K562 (cell line): Measurements from ENCODE around the gene PRICKLE4. TPM values are rescaled to one million over a fixed set of nuclear protein-coding genes. Genes with fewer than 3 reads are reported as not detected.
A peak's percentile ranks its signal among the peaks of the same experiment; 100 is the strongest.

ENCODE experiments used
- ATAC-seq: fragments of 200-7000 bp; cut with Tn5 transposase; 3 replicates; pipeline ENCODE4 v1.9.1; 2020; ENCODE audit warnings: moderate library complexity
- BruUV-seq: library from RNA; stranded (reverse); fragments of 400-500 nt; replicated peaks from 2 replicates; lab custom pipeline; 2021; lab: Mats Ljungman, UMichigan
- CTCF ChIA-PET: fragments of 300-600 bp; formaldehyde crosslinking; extraction: SDS; loops from one replicate; lab custom pipeline; 2021; ENCODE audit warnings: low intra/inter-chr PET ratio; lab: Yijun Ruan, JAX
- POLR2A ChIA-PET: fragments of 300-600, 350-650 bp; sonication (Branson Sonifier 250); formaldehyde crosslinking; extraction: SDS; loops from one replicate; lab custom pipeline; 2021; ENCODE audit warnings: antibody characterized with exemption, inconsistent platforms; lab: Yijun Ruan, JAX
- DNase-seq, 4 experiments: peaks; one replicate each; pipeline versions ENCODE4 v3.0.0 to v3.0.0-alpha.2; 2011 to 2018; ENCODE audit warnings: low spot score in 3 of 4, mixed read lengths in 3 of 4; ENCODE audit errors: extremely low read depth in 1 of 4
- FAIRE-seq: peaks from 2 replicates; lab custom pipeline; 2011; peaks lifted over from hg19 to GRCh38; lab: Jason Lieb, UNC
- H2AFZ ChIP-seq: 2 replicates; pipeline ENCODE4 v1.6.0; 2011; ENCODE audit warnings: low read depth, low read length, control low read depth, inconsistent platforms
- H3K27ac ChIP-seq: fragments of 200-600 bp; 3 replicates; pipeline ENCODE4 v1.8.0; 2011; ENCODE audit warnings: low read depth, mild to moderate bottlenecking, control low read depth, inconsistent platforms, low read length, moderate library complexity, mixed read lengths; ENCODE audit errors: extremely low read depth
- H3K27me3 ChIP-seq, 2 experiments: fragments of 300-600 bp in 1 of 2; 2 replicates in 1 of 2; 3 replicates in 1 of 2; pipeline versions ENCODE4 v1.6.0 to v1.8.0; 2011; ENCODE audit warnings: inconsistent platforms in 2 of 2, low read length in 2 of 2, mild to moderate bottlenecking in 1 of 2, mixed read lengths in 1 of 2, moderate library complexity in 1 of 2; ENCODE audit not compliant: control insufficient read depth in 2 of 2, insufficient read depth in 2 of 2
- H3K36me3 ChIP-seq: fragments of 300-600 bp; 3 replicates; pipeline ENCODE4 v1.8.0; 2011; ENCODE audit warnings: mild to moderate bottlenecking, low read length, inconsistent platforms; ENCODE audit not compliant: control insufficient read depth, insufficient read depth
- H3K4me1 ChIP-seq, 2 experiments: fragments of 200-600 bp in 1 of 2; replicated peaks in 1 of 2; 2 replicates in 1 of 2; 3 replicates in 1 of 2; pipeline versions ENCODE4 v1.5.1 to v1.8.0; 2011; ENCODE audit warnings: inconsistent platforms in 2 of 2, low read length in 2 of 2, mild to moderate bottlenecking in 1 of 2, mixed read lengths in 1 of 2, moderate library complexity in 1 of 2; ENCODE audit not compliant: control insufficient read depth in 2 of 2, insufficient read depth in 2 of 2
- H3K4me2 ChIP-seq: 2 replicates; pipeline ENCODE4 v1.6.1; 2011; ENCODE audit warnings: low read length, control low read depth, inconsistent platforms, mixed read lengths; ENCODE audit not compliant: insufficient read depth
- H3K4me3 ChIP-seq: fragments of 200-600 bp; sonication (generic), shearing (Covaris generic); 2 replicates; pipeline ENCODE4 v1.5.1; 2016; ENCODE audit warnings: control low read depth, inconsistent platforms
- H3K79me2 ChIP-seq: fragments of 200-600 bp; 3 replicates; pipeline ENCODE4 v1.8.0; 2011; ENCODE audit warnings: low read length, inconsistent platforms; ENCODE audit not compliant: control insufficient read depth, insufficient read depth
- H3K9ac ChIP-seq, 2 experiments: 2 replicates each; pipeline versions ENCODE4 v1.6.0 to v1.6.1; 2011; ENCODE audit warnings: low read depth in 2 of 2, low read length in 2 of 2, control low read depth in 1 of 2, inconsistent platforms in 1 of 2, mild to moderate bottlenecking in 1 of 2, mixed read lengths in 1 of 2; ENCODE audit not compliant: insufficient read depth in 1 of 2
- H3K9me1 ChIP-seq: one replicate; pipeline ENCODE4 v1.6.0; 2011; ENCODE audit warnings: inconsistent platforms, mild to moderate bottlenecking, low read length, moderate library complexity; ENCODE audit not compliant: control insufficient read depth, insufficient read depth
- H3K9me3 ChIP-seq: replicated peaks from 2 replicates; pipeline ENCODE4 v1.5.1; 2011; ENCODE audit warnings: low read depth, low read length, inconsistent platforms; ENCODE audit not compliant: control insufficient read depth, insufficient read depth
- H4K20me1 ChIP-seq: replicated peaks from 2 replicates; pipeline ENCODE4 v1.6.1; 2011; ENCODE audit warnings: low read length, inconsistent platforms, mixed read lengths; ENCODE audit not compliant: control insufficient read depth, insufficient read depth
- SAFB ChIP-seq: fragments of 200-400 bp; formaldehyde crosslinking; IDR thresholded peaks from 2 replicates; pipeline ENCODE4 v1.6.1; 2017; ENCODE audit warnings: low read depth, low read length, borderline replicate concordance
- SMARCB1 ChIP-seq: IDR thresholded peaks from 2 replicates; pipeline ENCODE4 v1.6.1; 2011; ENCODE audit warnings: improper control_type of control experiment, low read depth; ENCODE audit not compliant: insufficient read length
- ZNF311 ChIP-seq: fragments of 250-450 bp; sonication (Bioruptor Pico); IDR thresholded peaks from 2 replicates; pipeline ENCODE4 v1.4.0; 2020; ENCODE audit warnings: mild to moderate bottlenecking, moderate library complexity
- ZNF699 ChIP-seq: fragments of 250-450 bp; sonication (Bioruptor Pico); IDR thresholded peaks from 2 replicates; pipeline ENCODE4 v1.8.0; 2021; ENCODE audit warnings: mild to moderate bottlenecking, moderate library complexity; ENCODE audit not compliant: insufficient replicate concordance
- WGBS: fragments of 100-300 bp; shearing (Covaris generic); methylation state at CpG from one replicate; pipeline ENCODE4 v1.1.6; 2016; ENCODE audit warnings: low coverage, mixed read lengths; ENCODE audit not compliant: insufficient coverage; ENCODE audit errors: missing lambda C conversion rate; 5-methylcytosine and 5-hydroxymethylcytosine counted together
- in situ Hi-C: fragments of 300-500 bp; cut with MboI; formaldehyde crosslinking; loops from 4 replicates; pipeline ENCODE4 v1.15.0; 2018; ENCODE audit warnings: inconsistent platforms, mixed read lengths
- intact Hi-C: fragments of 100-400 bp; cut with micrococcal nuclease; formaldehyde crosslinking; loops from 2 replicates; pipeline ENCODE4 v1.14.2; 2022
- polyA plus RNA-seq, 8 experiments: library from polyadenylated mRNA; depleted of rRNA in 4 of 8; stranded (reverse) in 5 of 8; unstranded in 3 of 8; fragments of >200 nt; fragmentation: Nextera tagmentation in 2 of 8; fragmentation: Illumina TruSeq in 1 of 8; extraction: Ambion mirVana in 2 of 8; extraction: Trizol in 1 of 8; gene quantifications; 2 replicates each; pipeline versions ENCODE4 v1.2.1 to v1.2.3, GENCODE V29; 2011 to 2014; ENCODE audit warnings: inconsistent platforms in 1 of 8, missing spikeins in 1 of 8
- total RNA-seq, 7 experiments: library from RNA; depleted of rRNA in 6 of 7; stranded (reverse); fragments of >200 nt in 6 of 7; fragmentation: Illumina TruSeq in 2 of 7; extraction: Trizol in 2 of 7; gene quantifications; 2 replicates each; pipeline versions ENCODE4 v1.2.1 to v1.2.3, GENCODE V29; 2011 to 2021; ENCODE audit warnings: low replicate concordance in 1 of 7

The PRICKLE4 gene
- total and polyA plus RNA-seq, 9 of the 15 experiments (the other 6 are each of a cell fraction or from before 2014, with no cell fraction given): 0.20 to 0.32 (median 0.27) TPM; not detected in 6

GRCh38 chr6:41785254-41785653 is 4.7 kb downstream of the PRICKLE4 start:
- peaks cover 42% of the 10 kb centered on the region for H3K79me2 ChIP-seq
- intact Hi-C loops: loop anchor here (5.0 kb wide), 1 partner anchor 62 kb away; no protein-coding TSS in a partner anchor
- TF ChIP-seq ZNF311: no peak
- TF ChIP-seq ZNF699 (CRISPR knock-in tag): no peak
- TF ChIP-seq SMARCB1: no peak
- TF ChIP-seq SAFB: no peak
- TF ChIP-seq, all 486 proteins: peak for 0
- H3K27me3 ChIP-seq: no peaks in the 10 kb centered on the region
- in situ Hi-C loops: loop anchor here (5.0 to 10.0 kb wide), 3 partner anchors 122 to 440 kb away; no protein-coding TSS in a partner anchor
- no peak for ATAC-seq
- no peaks in the 10 kb centered on the region for H3K9me1 ChIP-seq
- 87% methylated on average over 11 of the region's 11 CpGs for WGBS
- BruUV-seq: no TSS peak
- H2AFZ ChIP-seq: no peak overlapping the region
- POLR2A ChIA-PET: interaction anchor here (0.7 to 2.2 kb wide), 10 partner anchors 16 to 356 kb away, joined by 3 to 10 read pairs (median 4); partner anchors contain the start of genes BYSL and MED20
- H3K9me3 ChIP-seq: no peaks in the 10 kb centered on the region
- H4K20me1 ChIP-seq: peaks cover 5% of the 10 kb centered on the region; the same call in 1 of the 2 replicates
- CTCF ChIA-PET: interaction anchor here (3.0 kb wide), 1 partner anchor 259 kb away, joined by 17 read pairs; no protein-coding TSS in a partner anchor
- no peak overlapping the region for H3K4me3 ChIP-seq
- FAIRE-seq: no peak
- H3K27ac ChIP-seq: no peak overlapping the region
- H3K4me2 ChIP-seq: no peak overlapping the region
- no peak for DNase-seq
- H3K36me3 ChIP-seq: peaks cover 17% of the 10 kb centered on the region
- peak overlapping the region in 1 of 2 experiments; percentile 96; a peak in 2 of 4 replicates for H3K9ac ChIP-seq
- H3K4me1 ChIP-seq: peaks cover 41 to 42% of the 10 kb centered on the region in 2 experiments
